ENCODE data around the gene ABCB9. TPM values are rescaled to one million over a fixed set of nuclear protein-coding genes. Genes with fewer than 3 reads are reported as not detected.

The ABCB9 gene
- total RNA-seq, 1 donor from 2014 or later, result 4.0 TPM

DNA sequence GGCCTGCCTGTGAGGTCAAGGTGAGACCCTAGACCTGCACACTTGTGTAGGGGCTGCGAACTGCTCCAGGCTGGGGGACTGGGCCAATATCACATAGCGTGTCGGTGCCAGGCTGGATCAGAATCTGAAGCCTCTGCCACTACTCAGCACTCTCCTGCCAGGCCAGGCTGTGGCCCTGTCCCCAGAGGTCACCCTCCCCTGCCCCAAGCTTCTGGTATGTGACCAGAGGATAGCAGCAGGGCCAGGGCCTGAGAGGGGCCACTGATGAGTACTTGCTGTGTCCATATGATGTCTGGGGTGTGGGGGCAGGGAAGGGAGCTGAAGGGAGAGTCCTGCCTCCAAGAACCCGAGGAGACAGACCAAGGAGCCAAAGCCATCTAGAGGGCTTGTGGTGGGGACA lies 32.1 kb upstream of the ABCB9 start:
- TF ChIP-seq, protein P1, sequence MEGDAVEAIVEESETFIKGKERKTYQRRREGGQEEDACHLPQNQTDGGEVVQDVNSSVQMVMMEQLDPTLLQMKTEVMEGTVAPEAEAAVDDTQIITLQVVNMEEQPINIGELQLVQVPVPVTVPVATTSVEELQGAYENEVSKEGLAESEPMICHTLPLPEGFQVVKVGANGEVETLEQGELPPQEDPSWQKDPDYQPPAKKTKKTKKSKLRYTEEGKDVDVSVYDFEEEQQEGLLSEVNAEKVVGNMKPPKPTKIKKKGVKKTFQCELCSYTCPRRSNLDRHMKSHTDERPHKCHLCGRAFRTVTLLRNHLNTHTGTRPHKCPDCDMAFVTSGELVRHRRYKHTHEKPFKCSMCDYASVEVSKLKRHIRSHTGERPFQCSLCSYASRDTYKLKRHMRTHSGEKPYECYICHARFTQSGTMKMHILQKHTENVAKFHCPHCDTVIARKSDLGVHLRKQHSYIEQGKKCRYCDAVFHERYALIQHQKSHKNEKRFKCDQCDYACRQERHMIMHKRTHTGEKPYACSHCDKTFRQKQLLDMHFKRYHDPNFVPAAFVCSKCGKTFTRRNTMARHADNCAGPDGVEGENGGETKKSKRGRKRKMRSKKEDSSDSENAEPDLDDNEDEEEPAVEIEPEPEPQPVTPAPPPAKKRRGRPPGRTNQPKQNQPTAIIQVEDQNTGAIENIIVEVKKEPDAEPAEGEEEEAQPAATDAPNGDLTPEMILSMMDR (conservative IDR thresholded peaks at IDR 0.05; ENCODE audit: low read depth, low read length), result no peak
- H3K4me3 ChIP-seq (ENCODE audit: low read depth, low read length), result no peak overlapping the region
- DNase-seq (ENCODE audit: low read depth), result no peak

GRCh38 chr12:122997343-122998250 lies 31.3 kb upstream of the ABCB9 start:
- DNase-seq (ENCODE audit: low read depth), result no peak
- no peak overlapping the region for H3K4me3 ChIP-seq (ENCODE audit: low read depth, low read length)
- TF ChIP-seq, protein P1 (conservative IDR thresholded peaks at IDR 0.05; ENCODE audit: low read depth, low read length), result no peak

DNA sequence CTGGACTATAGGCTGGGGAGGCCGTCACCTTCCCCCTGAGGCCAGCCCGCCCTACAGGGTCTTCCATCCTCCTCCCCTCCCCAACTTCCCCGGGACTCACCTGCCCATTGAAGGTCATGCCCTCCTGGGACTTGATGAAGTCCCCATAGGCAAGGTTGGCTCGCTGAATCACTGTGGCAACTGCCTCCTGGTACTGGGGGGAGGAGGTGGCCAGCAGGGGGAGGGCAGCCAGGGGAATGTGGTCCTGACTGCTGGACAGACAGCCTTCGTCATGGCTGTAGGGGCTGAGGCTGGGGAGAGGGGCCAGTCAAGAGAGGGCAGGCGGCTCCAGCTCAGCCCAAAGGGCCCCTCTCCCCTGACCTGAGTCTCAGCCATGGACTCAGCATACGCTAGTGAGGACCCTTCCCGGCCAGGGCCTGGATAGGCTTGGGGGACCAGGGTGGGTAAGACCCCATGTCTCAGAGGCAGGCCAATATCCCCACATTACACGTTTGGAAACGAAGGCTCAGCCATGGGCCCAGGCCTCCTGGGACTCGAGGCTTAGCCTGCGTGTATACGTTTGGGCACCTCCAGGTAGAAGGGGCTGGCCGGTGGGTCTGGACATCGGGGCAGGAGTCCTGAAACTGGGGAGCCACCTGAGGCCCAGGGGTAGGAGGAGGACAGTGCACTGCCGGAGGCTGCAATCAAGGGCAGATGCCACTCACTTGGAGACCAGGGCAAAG lies 30.5 kb upstream of the ABCB9 start:
- TF ChIP-seq, protein P1 (conservative IDR thresholded peaks at IDR 0.05; ENCODE audit: low read depth, low read length), result no peak
- no peak overlapping the region for H3K4me3 ChIP-seq (ENCODE audit: low read depth, low read length)
- DNase-seq (ENCODE audit: low read depth), result no peak

DNA sequence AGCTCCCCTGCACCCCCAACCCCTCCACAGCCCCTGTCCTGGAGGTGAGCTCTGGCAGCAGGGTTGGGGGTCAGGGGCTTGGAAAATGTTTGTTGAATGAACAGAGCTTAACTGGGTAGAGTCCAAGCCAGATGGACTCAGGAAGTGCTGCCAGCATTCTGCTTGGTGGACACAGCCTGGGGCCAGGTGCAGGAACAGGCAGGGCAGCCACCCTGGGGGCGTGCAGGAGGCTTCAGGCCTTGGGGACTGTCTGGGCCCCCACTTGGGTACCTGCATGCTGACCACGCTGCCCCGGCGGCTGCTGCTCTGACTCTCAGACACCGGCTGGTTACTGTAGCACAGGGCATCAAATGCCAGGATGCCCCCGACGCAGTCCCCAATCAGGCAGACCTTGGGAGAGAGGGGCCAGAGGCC lies 29.9 kb upstream of the ABCB9 start:
- TF ChIP-seq, protein P1 (conservative IDR thresholded peaks at IDR 0.05; ENCODE audit: low read depth, low read length), result no peak
- H3K4me3 ChIP-seq (ENCODE audit: low read depth, low read length), result no peak overlapping the region
- no peak for DNase-seq (ENCODE audit: low read depth)

- DNase-seq (ENCODE audit: low read depth), result no peak
- TF ChIP-seq, protein P1 (conservative IDR thresholded peaks at IDR 0.05; ENCODE audit: low read depth, low read length), result no peak
- no peak overlapping the region for H3K4me3 ChIP-seq (ENCODE audit: low read depth, low read length)
Observed at GRCh38 chr12:122995503-122996187, 29.4 kb upstream of the ABCB9 start.

GRCh38 chr12:122994781-122995502 lies 28.7 kb upstream of the ABCB9 start:
- TF ChIP-seq, protein P1 (conservative IDR thresholded peaks at IDR 0.05; ENCODE audit: low read depth, low read length), result no peak
- H3K4me3 ChIP-seq (ENCODE audit: low read depth, low read length), result no peak overlapping the region
- DNase-seq (ENCODE audit: low read depth), result no peak

Data from epithelial cell of proximal tubule (primary cell).